RWPE2 (cell line): Measurements from ENCODE around the gene OCLN.
"Not testable (repeated sequence)": the region's sequence is repeated elsewhere in the genome, so short reads cannot be mapped to it uniquely, and the experiment has no call there.

Experiments
- ATAC-seq: fragments of 200-7000 bp; cut with Tn5 transposase; 3 replicates; pipeline ENCODE4 v1.9.1; 2021; ENCODE audit warnings: low read depth
- DNase-seq: peaks from one replicate; pipeline ENCODE4 v3.0.0-alpha.2; 2020; ENCODE audit warnings: low spot score
- H3K27ac ChIP-seq: fragments of 450-650 bp; 2 replicates; pipeline ENCODE4 v1.5.1; 2017; ENCODE audit warnings: mild to moderate bottlenecking; ENCODE audit not compliant: poor library complexity, severe bottlenecking
- H3K27me3 ChIP-seq: fragments of 250-450 bp; sonication (Bioruptor Pico); 2 replicates; pipeline ENCODE4 v1.5.1; 2021; ENCODE audit warnings: mild to moderate bottlenecking, moderate library complexity; ENCODE audit not compliant: insufficient read depth, poor library complexity, severe bottlenecking
- H3K36me3 ChIP-seq: fragments of 250-450 bp; sonication (Bioruptor Pico); 2 replicates; pipeline ENCODE4 v1.5.1; 2020; ENCODE audit warnings: low read depth, mild to moderate bottlenecking, moderate library complexity
- H3K4me1 ChIP-seq: fragments of 250-450 bp; sonication (Bioruptor Pico); 2 replicates; pipeline ENCODE4 v1.5.1; 2021; ENCODE audit warnings: mild to moderate bottlenecking, moderate library complexity; ENCODE audit not compliant: insufficient read depth, poor library complexity, severe bottlenecking
- H3K4me3 ChIP-seq: fragments of 250-450 bp; sonication (Bioruptor Pico); 2 replicates; pipeline ENCODE4 v1.5.1; 2021; ENCODE audit warnings: mild to moderate bottlenecking, moderate library complexity; ENCODE audit not compliant: severe bottlenecking
- H3K9me3 ChIP-seq: fragments of 250-450 bp; sonication (Bioruptor Pico); 2 replicates; pipeline ENCODE4 v1.5.1; 2021; ENCODE audit warnings: mild to moderate bottlenecking, moderate library complexity; ENCODE audit not compliant: severe bottlenecking
- TF ChIP-seq, protein P1 (sequence below): fragments of 450-650 bp; IDR thresholded peaks from one replicate; pipeline ENCODE4 v1.5.1; 2017; ENCODE audit warnings: mild to moderate bottlenecking, moderate library complexity; ENCODE audit not compliant: poor library complexity, severe bottlenecking

Gene OCLN

DNA sequence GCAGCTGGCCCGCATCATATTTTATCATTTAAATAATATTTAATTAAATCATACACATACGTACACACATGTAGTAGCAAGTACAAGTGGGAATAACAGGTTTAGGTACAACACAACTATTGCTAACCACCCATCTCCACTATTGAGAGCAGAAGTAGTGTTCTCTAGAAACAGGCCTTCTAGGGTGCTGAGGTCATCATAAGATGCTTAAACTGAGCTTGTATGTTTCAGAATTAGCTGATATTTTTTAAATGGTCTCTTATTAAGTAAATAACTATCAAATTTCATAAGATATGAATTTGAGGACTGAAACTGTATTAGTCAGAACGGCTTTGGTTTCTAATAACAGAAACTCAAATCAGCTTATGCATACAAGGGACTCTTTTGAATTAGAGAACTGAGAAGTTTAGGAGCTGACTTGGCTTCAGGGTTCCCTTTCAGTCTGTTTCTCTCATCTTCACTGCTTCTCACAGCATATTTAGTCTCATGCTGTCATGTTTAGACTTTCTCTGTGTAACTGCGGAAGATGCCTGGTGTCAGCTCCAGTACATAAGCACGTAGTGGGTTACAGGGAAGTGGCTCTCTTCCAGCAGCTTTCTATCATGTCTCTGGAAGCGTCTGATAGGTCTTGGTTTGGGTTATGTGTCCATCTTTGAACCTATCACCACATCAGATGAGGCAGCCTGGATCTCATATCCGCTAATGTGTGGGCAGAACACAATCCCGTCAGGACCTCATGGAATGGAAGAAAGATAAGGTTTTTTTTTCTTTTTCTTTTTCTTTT is 25.0 kb upstream of the OCLN start:
- ATAC-seq: no peak
- Histone ChIP-seq H3K9me3 (no peaks in the 10 kb centered on the region), H3K4me1 (no peaks in the 10 kb centered on the region), H3K36me3 (no peaks in the 10 kb centered on the region), H3K27me3 (no peaks in the 10 kb centered on the region), H3K4me3 (no peak overlapping the region), H3K27ac (no peak overlapping the region)
- DNase-seq: no peak
- TF ChIP-seq, protein P1, sequence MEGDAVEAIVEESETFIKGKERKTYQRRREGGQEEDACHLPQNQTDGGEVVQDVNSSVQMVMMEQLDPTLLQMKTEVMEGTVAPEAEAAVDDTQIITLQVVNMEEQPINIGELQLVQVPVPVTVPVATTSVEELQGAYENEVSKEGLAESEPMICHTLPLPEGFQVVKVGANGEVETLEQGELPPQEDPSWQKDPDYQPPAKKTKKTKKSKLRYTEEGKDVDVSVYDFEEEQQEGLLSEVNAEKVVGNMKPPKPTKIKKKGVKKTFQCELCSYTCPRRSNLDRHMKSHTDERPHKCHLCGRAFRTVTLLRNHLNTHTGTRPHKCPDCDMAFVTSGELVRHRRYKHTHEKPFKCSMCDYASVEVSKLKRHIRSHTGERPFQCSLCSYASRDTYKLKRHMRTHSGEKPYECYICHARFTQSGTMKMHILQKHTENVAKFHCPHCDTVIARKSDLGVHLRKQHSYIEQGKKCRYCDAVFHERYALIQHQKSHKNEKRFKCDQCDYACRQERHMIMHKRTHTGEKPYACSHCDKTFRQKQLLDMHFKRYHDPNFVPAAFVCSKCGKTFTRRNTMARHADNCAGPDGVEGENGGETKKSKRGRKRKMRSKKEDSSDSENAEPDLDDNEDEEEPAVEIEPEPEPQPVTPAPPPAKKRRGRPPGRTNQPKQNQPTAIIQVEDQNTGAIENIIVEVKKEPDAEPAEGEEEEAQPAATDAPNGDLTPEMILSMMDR: no peak

DNA sequence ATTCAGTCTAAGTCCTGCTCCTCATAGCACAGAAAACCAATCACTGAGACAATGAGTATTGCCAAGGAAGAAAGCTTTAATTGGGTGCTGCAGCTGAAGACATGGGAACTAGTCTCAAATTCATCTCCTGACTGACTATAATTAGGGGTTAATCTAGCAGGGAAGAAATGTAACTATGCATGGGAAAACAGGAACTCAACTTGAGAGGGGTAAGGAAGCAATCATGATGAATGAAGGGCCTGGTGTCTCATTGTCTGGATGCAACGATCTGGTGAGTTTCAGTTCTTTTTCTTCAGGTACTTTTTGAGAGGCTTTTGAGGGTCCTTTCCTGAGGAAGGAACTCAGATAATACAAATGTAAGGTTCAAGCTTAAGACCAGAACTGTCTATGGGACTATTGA is 24.0 kb upstream of the OCLN start:
- TF ChIP-seq, protein P1: no peak
- Histone ChIP-seq H3K4me3 (no peak overlapping the region), H3K27me3 (no peaks in the 10 kb centered on the region), H3K36me3 (no peaks in the 10 kb centered on the region), H3K4me1 (no peaks in the 10 kb centered on the region), H3K9me3 (no peaks in the 10 kb centered on the region), H3K27ac (no peak overlapping the region)
- DNase-seq: no peak
- ATAC-seq: no peak

DNA sequence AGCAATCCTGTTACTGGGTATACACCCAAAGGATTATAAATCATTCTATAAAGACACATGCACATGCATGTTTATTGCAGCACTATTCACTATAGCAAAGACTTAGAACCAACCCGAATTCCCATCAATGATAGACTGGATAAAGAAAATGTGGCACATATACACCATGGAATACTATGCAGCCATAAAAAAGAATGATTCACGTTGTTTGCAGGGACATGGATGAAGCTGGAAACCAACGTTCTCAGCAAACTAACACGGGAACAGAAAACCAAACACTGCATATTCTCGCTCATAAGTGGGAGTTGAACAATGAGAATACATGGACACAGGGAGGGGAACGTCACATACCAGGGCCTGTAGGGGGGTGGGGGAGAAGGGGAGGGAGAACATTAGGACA is 21.1 kb upstream of the OCLN start:
- not testable (repeated sequence) for H3K4me3 ChIP-seq, H3K27ac ChIP-seq, H3K36me3 ChIP-seq, H3K9me3 ChIP-seq, H3K27me3 ChIP-seq, DNase-seq, ATAC-seq, H3K4me1 ChIP-seq

DNA sequence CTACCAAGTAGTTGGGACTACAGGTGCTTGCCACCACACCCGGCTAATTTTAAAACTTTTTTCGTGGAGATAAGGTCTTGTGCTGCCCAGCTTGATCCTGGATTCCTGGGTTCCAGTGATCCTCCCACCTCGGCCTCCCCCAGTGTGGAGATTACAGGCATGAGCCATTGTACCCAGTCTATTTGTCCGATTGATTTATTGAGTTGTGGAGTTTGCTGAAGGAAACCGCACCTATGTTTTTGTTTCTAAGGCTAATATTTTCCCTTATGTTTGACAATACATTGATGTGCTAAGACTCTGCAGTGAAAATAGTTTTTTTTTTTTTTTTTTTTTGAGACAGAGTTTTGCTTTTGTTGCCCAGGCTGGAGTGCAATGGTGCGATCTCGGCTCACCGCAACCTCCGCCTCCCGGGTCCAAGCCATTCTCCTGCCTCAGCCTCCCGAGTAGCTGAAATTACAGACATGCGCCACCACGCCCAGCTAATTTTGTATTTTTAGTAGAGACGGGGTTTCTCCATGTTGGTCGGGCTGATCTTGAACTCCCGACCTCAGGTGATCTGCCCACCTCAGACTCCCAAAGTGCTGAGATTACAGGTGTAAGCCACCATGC is 20.0 kb upstream of the OCLN start:
- H3K27ac ChIP-seq, H3K36me3 ChIP-seq, DNase-seq, ATAC-seq, H3K4me1 ChIP-seq, H3K4me3 ChIP-seq, H3K9me3 ChIP-seq, H3K27me3 ChIP-seq: not testable (repeated sequence)

DNA sequence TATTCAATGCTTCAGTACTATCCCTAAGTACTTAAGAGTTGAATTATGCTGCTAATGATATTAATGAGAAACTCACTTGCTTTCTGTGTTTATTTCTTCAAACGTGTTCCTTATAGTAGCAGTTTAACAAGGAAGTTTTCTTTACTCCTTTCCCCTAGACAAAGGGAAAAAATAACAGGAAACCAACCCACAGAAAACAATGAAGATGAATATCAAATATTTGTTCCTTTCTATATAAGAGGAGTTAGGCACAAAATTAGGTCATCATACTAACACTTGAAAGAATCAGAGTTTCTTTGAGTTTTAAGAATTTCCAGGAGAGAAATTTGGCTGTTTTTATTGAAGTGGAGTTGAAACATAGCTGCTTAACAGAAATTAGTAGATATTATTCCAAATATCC is 15.4 kb upstream of the OCLN start:
- no peaks in the 10 kb centered on the region for H3K27me3 ChIP-seq
- H3K9me3 ChIP-seq: no peaks in the 10 kb centered on the region
- TF ChIP-seq, protein P1: no peak
- no peak overlapping the region for H3K4me3 ChIP-seq
- no peaks in the 10 kb centered on the region for H3K36me3 ChIP-seq
- H3K4me1 ChIP-seq: no peaks in the 10 kb centered on the region
- H3K27ac ChIP-seq: no peak overlapping the region
- ATAC-seq (no peak), DNase-seq (no peak)

DNA sequence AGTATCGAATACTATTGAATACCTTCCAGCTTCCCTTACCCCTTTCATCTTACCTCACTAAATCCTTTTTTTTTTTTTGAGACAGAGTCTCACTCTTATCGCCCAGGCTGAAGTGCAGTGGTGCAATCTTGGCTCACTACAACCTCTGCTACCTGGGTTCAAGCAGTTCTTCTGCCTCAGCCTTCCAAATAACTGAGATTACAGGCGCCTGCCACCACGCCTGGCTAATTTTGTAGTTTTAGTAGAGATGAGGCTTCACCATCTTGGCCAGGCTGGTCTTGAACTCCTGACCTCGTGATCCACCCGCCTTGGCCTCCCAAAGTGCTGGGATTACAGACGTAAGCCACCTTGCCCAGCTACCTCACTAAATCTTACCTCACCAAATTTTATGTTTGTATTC is 14.3 kb upstream of the OCLN start:
- not testable (repeated sequence) for H3K27me3 ChIP-seq, H3K4me3 ChIP-seq, H3K9me3 ChIP-seq, H3K4me1 ChIP-seq, H3K36me3 ChIP-seq, H3K27ac ChIP-seq, ATAC-seq
- peak; percentile 6 for DNase-seq
